ENCODE data around the gene GPR137.
A peak's percentile ranks its signal among the peaks of the same experiment; 100 is the strongest.

The GPR137 gene

DNA sequence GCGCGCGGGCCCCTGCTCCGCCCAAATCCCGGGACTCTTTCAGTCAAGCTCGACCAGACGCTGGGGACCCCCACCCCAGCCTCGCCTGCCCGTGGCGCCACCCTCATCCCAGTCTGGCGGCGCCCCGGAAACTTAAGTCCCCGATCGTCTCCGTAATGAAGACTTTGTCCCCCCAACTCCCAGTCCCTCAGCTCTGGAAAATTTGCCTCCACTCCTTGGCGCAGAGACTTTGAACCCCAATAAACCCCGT lies 34.0 kb upstream of the GPR137 start:
- peaks cover 10% of the 10 kb centered on the region for H3K4me1 ChIP-seq (ENCODE audit: control insufficient read depth, insufficient read depth, low read length)
- H3K36me3 ChIP-seq (ENCODE audit: control insufficient read depth in 2 of 2, insufficient read depth in 1 of 2, low read length in 2 of 2) = peaks cover 0 to 27% of the 10 kb centered on the region in 2 experiments; a peak in 1 of 3 replicates
- H3K27ac ChIP-seq (ENCODE audit: extremely low read depth, low read depth, low read length) = peak overlapping the region; percentile 3; the same call in 1 of the 2 replicates
- TF ChIP-seq ZNF670 (tag by site-specific recombination; IDR thresholded peaks at IDR 0.05; ENCODE audit: low read depth) = no peak
- no peak for TF ChIP-seq ZNF549 (tag by site-specific recombination; IDR thresholded peaks at IDR 0.05)
- TF ChIP-seq, protein P1, sequence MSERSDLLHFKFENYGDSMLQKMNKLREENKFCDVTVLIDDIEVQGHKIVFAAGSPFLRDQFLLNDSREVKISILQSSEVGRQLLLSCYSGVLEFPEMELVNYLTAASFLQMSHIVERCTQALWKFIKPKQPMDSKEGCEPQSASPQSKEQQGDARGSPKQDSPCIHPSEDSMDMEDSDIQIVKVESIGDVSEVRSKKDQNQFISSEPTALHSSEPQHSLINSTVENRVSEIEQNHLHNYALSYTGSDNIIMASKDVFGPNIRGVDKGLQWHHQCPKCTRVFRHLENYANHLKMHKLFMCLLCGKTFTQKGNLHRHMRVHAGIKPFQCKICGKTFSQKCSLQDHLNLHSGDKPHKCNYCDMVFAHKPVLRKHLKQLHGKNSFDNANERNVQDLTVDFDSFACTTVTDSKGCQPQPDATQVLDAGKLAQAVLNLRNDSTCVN (tag by site-specific recombination; optimal IDR thresholded peaks at IDR 0.05) = peak; percentile 10
- peak overlapping the region; percentile 48 for H3K4me3 ChIP-seq (ENCODE audit: low read depth, low read length)
- H3K9me3 ChIP-seq (ENCODE audit: control insufficient read depth, insufficient read depth, low read depth, low read length) = no peaks in the 10 kb centered on the region
- POLR2A ChIA-PET = interaction anchor here (1.2 to 4.2 kb wide), 6 partner anchors 9 to 25 kb away, joined by 4 to 52 read pairs (median 6); partner anchors contain the start of genes FKBP2 and NUDT22
- CTCF ChIA-PET = interaction anchor here (0.6 to 3.6 kb wide), 17 partner anchors 9 to 485 kb away, joined by 3 to 48 read pairs (median 4); partner anchors contain the start of genes BAD and CATSPERZ

DNA sequence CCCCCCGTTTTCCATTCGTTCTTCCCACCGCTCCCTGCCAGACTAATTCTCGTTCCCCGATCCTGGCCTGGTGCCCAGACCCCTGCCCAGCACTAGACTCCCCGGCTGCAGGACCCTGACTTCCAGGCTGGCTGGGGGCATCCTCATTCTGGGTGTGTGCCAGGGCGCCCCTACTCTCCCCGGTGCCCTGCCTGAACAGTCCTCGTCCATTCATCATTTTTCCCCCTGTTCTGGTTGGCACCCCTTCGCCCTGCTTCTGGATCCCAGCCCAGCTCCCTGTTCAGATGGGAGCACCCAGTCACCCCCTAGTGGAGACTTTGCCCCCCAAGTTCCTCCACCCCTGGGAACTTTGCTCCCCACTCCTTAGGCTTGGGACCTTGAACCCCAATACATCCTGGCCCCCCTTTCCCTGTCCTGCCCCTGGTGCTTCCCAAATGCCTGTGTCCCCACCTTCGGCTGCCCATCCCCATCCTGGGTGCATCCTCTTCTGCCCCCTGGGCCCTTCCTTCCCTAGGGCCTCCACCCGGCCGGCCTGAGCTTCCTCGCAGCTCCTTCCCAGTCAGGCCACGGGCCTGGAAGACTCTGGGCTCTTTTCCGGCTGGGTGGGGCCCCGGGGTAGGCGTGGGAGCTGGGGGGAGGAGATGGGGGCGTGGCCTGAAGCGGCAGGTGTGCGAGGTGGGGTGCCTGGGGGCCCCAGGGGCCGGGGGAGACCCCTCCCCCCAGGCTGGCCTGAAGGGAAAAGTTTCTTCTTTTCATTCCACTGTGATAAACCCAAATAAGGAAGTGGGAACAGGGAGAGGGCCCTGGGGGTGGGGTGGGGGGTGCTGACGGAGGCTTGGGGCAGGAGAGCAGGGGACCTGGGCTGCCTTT lies 33.4 kb upstream of the GPR137 start:
- POLR2A ChIA-PET = interaction anchor here (0.5 to 4.2 kb wide), 11 partner anchors 8 to 1553 kb away, joined by 3 to 52 read pairs (median 4); partner anchors contain the start of genes ESRRA, FKBP2 and NUDT22
- peaks cover 10% of the 10 kb centered on the region for H3K4me1 ChIP-seq (ENCODE audit: control insufficient read depth, insufficient read depth, low read length)
- peak overlapping the region; percentile 3; the same call in 1 of the 2 replicates for H3K27ac ChIP-seq (ENCODE audit: extremely low read depth, low read depth, low read length)
- peaks cover 0 to 27% of the 10 kb centered on the region in 2 experiments; a peak in 2 of 3 replicates for H3K36me3 ChIP-seq (ENCODE audit: control insufficient read depth in 2 of 2, insufficient read depth in 1 of 2, low read length in 2 of 2)
- peak overlapping the region; percentile 48 for H3K4me3 ChIP-seq (ENCODE audit: low read depth, low read length)
- CTCF ChIA-PET = interaction anchor here (0.6 to 3.6 kb wide), 18 partner anchors 12 to 679 kb away, joined by 3 to 48 read pairs (median 4); partner anchors contain the start of genes BAD and CATSPERZ
- H3K9me3 ChIP-seq (ENCODE audit: control insufficient read depth, insufficient read depth, low read depth, low read length) = no peaks in the 10 kb centered on the region
- TF ChIP-seq GLIS2 (tag by site-specific recombination; IDR thresholded peaks at IDR 0.05) (peak; percentile 93), ZNF394 (tag by site-specific recombination; IDR thresholded peaks at IDR 0.05; ENCODE audit: borderline replicate concordance) (no peak), ZNF548 (tag by site-specific recombination; IDR thresholded peaks at IDR 0.05) (no peak), ZXDB (tag by site-specific recombination; IDR thresholded peaks at IDR 0.05) (no peak), ZNF121 (tag by site-specific recombination; IDR thresholded peaks at IDR 0.05) (no peak), ZNF138 (tag by site-specific recombination; IDR thresholded peaks at IDR 0.05; ENCODE audit: borderline replicate concordance) (no peak), ZNF777 (tag by site-specific recombination; IDR thresholded peaks at IDR 0.05; ENCODE audit: borderline replicate concordance) (no peak), KLF1 (tag by site-specific recombination; IDR thresholded peaks at IDR 0.05) (peak; percentile 47), ZNF155 (tag by site-specific recombination; IDR thresholded peaks at IDR 0.05) (no peak), HOXD13 (CRISPR knock-in tag; IDR thresholded peaks at IDR 0.05; ENCODE audit: borderline replicate concordance) (no peak), SP3 (tag by site-specific recombination; IDR thresholded peaks at IDR 0.05) (peak; percentile 54), ZNF221 (tag by site-specific recombination; IDR thresholded peaks at IDR 0.05; ENCODE audit: borderline replicate concordance) (no peak), ZNF560 (tag by site-specific recombination; IDR thresholded peaks at IDR 0.05; ENCODE audit: borderline replicate concordance) (no peak), KLF7 (tag by site-specific recombination; IDR thresholded peaks at IDR 0.05; ENCODE audit: borderline replicate concordance) (no peak), GLIS1 (tag by site-specific recombination; IDR thresholded peaks at IDR 0.05) (peak; percentile 17; the same call in 1 of the 2 replicates)
- TF ChIP-seq, protein P2, sequence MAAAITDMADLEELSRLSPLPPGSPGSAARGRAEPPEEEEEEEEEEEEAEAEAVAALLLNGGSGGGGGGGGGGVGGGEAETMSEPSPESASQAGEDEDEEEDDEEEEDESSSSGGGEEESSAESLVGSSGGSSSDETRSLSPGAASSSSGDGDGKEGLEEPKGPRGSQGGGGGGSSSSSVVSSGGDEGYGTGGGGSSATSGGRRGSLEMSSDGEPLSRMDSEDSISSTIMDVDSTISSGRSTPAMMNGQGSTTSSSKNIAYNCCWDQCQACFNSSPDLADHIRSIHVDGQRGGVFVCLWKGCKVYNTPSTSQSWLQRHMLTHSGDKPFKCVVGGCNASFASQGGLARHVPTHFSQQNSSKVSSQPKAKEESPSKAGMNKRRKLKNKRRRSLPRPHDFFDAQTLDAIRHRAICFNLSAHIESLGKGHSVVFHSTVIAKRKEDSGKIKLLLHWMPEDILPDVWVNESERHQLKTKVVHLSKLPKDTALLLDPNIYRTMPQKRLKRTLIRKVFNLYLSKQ (tag by site-specific recombination; IDR thresholded peaks at IDR 0.05; ENCODE audit: borderline replicate concordance) = no peak
- TF ChIP-seq, protein P3, sequence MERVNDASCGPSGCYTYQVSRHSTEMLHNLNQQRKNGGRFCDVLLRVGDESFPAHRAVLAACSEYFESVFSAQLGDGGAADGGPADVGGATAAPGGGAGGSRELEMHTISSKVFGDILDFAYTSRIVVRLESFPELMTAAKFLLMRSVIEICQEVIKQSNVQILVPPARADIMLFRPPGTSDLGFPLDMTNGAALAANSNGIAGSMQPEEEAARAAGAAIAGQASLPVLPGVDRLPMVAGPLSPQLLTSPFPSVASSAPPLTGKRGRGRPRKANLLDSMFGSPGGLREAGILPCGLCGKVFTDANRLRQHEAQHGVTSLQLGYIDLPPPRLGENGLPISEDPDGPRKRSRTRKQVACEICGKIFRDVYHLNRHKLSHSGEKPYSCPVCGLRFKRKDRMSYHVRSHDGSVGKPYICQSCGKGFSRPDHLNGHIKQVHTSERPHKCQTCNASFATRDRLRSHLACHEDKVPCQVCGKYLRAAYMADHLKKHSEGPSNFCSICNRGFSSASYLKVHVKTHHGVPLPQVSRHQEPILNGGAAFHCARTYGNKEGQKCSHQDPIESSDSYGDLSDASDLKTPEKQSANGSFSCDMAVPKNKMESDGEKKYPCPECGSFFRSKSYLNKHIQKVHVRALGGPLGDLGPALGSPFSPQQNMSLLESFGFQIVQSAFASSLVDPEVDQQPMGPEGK (tag by site-specific recombination; IDR thresholded peaks at IDR 0.05) = peak; percentile 67
- TF ChIP-seq, protein P4, sequence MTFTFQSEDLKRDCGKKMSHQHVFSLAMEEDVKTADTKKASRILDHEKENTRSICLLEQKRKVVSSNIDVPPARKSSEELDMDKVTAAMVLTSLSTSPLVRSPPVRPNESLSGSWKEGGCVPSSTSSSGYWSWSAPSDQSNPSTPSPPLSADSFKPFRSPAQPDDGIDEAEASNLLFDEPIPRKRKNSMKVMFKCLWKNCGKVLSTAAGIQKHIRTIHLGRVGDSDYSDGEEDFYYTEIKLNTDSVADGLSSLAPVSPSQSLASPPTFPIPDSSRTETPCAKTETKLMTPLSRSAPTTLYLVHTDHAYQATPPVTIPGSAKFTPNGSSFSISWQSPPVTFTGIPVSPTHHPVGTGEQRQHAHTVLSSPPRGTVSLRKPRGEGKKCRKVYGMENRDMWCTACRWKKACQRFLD (tag by site-specific recombination; IDR thresholded peaks at IDR 0.05) = no peak
- TF ChIP-seq, protein P5, sequence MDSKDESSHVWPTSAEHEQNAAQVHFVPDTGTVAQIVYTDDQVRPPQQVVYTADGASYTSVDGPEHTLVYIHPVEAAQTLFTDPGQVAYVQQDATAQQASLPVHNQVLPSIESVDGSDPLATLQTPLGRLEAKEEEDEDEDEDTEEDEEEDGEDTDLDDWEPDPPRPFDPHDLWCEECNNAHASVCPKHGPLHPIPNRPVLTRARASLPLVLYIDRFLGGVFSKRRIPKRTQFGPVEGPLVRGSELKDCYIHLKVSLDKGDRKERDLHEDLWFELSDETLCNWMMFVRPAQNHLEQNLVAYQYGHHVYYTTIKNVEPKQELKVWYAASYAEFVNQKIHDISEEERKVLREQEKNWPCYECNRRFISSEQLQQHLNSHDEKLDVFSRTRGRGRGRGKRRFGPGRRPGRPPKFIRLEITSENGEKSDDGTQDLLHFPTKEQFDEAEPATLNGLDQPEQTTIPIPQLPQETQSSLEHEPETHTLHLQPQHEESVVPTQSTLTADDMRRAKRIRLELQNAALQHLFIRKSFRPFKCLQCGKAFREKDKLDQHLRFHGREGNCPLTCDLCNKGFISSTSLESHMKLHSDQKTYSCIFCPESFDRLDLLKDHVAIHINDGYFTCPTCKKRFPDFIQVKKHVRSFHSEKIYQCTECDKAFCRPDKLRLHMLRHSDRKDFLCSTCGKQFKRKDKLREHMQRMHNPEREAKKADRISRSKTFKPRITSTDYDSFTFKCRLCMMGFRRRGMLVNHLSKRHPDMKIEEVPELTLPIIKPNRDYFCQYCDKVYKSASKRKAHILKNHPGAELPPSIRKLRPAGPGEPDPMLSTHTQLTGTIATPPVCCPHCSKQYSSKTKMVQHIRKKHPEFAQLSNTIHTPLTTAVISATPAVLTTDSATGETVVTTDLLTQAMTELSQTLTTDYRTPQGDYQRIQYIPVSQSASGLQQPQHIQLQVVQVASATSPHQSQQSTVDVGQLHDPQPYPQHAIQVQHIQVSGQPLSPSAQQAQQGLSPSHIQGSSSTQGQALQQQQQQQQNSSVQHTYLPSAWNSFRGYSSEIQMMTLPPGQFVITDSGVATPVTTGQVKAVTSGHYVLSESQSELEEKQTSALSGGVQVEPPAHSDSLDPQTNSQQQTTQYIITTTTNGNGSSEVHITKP (tag by site-specific recombination; IDR thresholded peaks at IDR 0.05) = peak; percentile 41; the same call in 1 of the 2 replicates
